Caco-2 (cell line): Measurements from ENCODE around the gene LGALS13. TPM values are rescaled to one million over a fixed set of nuclear protein-coding genes. Genes with fewer than 3 reads are reported as not detected.
"Not testable (repeated sequence)": the region's sequence is repeated elsewhere in the genome, so short reads cannot be mapped to it uniquely, and the experiment has no call there.

Experiments
- BruUV-seq: library from RNA; stranded (reverse); fragments of 400-500 nt; replicated peaks from 2 replicates; lab custom pipeline; 2021; lab: Mats Ljungman, UMichigan
- CTCF ChIA-PET: fragments of 300-600 bp; sonication (Branson Sonifier 250); formaldehyde crosslinking; loops from one replicate; lab custom pipeline; 2022; ENCODE audit warnings: antibody characterized with exemption; lab: Charles Lee
- POLR2A ChIA-PET: fragments of 300-600 bp; sonication (Branson Sonifier 250); formaldehyde crosslinking; loops from one replicate; lab custom pipeline; 2022; ENCODE audit warnings: antibody characterized with exemption; lab: Charles Lee
- DNase-seq, 2 experiments: peaks; one replicate each; pipeline versions ENCODE4 v3.0.0 to v3.0.0-alpha.2; 2020 to 2022
- H3K27me3 ChIP-seq: replicated peaks from 2 replicates; pipeline ENCODE4 v1.6.0; 2011; ENCODE audit warnings: low read length; ENCODE audit not compliant: control insufficient read depth, insufficient read depth
- H3K36me3 ChIP-seq: 2 replicates; pipeline ENCODE4 v1.5.1; 2011; ENCODE audit warnings: low read length; ENCODE audit not compliant: control insufficient read depth, insufficient read depth
- H3K4me1 ChIP-seq: fragments of 250-450 bp; sonication (Bioruptor Pico); 2 replicates; pipeline ENCODE4 v1.5.1; 2020; ENCODE audit warnings: mild to moderate bottlenecking
- H3K4me3 ChIP-seq: 2 replicates; pipeline ENCODE4 v1.5.1; 2011; ENCODE audit warnings: low read depth, mild to moderate bottlenecking, control low read depth, low read length
- H3K9me3 ChIP-seq: fragments of 250-450 bp; sonication (Bioruptor Pico); 2 replicates; pipeline ENCODE4 v1.5.1; 2020; ENCODE audit warnings: mild to moderate bottlenecking, moderate library complexity
- H3K27ac Mint-ChIP-seq: one replicate; pipeline ENCODE4 v1.8.0; 2022; ENCODE audit warnings: mixed read lengths; ENCODE audit not compliant: unreplicated experiment
- H3K27me3 Mint-ChIP-seq: one replicate; pipeline ENCODE4 v1.8.0; 2022; ENCODE audit warnings: mixed read lengths; ENCODE audit not compliant: insufficient read depth, unreplicated experiment
- H3K36me3 Mint-ChIP-seq: one replicate; pipeline ENCODE4 v1.8.0; 2022; ENCODE audit warnings: mild to moderate bottlenecking, mixed read lengths; ENCODE audit not compliant: insufficient read depth, unreplicated experiment
- H3K4me1 Mint-ChIP-seq: one replicate; pipeline ENCODE4 v1.8.0; 2022; ENCODE audit warnings: low read depth, mixed read lengths; ENCODE audit not compliant: unreplicated experiment
- H3K4me3 Mint-ChIP-seq: one replicate; pipeline ENCODE4 v1.8.0; 2022; ENCODE audit warnings: mild to moderate bottlenecking, moderate library complexity, mixed read lengths; ENCODE audit not compliant: unreplicated experiment
- H3K9me3 Mint-ChIP-seq: one replicate; pipeline ENCODE4 v1.8.0; 2022; ENCODE audit warnings: mixed read lengths; ENCODE audit not compliant: unreplicated experiment
- intact Hi-C: fragments of 100-400 bp; cut with micrococcal nuclease; formaldehyde crosslinking; loops from one replicate; pipeline ENCODE4 v1.10.0; 2022; ENCODE audit not compliant: unreplicated experiment
- total RNA-seq: library from RNA; stranded (reverse); gene quantifications from 2 replicates; pipeline ENCODE4 v1.2.3, GENCODE V29; 2022
- TF ChIP-seq, protein P1 (sequence below), 2 experiments: fragments of 200-600 bp in 1 of 2; IDR thresholded peaks; 1 replicate in 1 of 2; 2 replicates in 1 of 2; pipeline versions ENCODE4 v1.5.1 to v1.8.0; 2011 to 2022; ENCODE audit warnings: antibody characterized with exemption in 1 of 2, control low read depth in 1 of 2, inconsistent platforms in 1 of 2, low read depth in 1 of 2, low read length in 1 of 2, mild to moderate bottlenecking in 1 of 2, moderate library complexity in 1 of 2; ENCODE audit not compliant: insufficient read depth in 1 of 2, severe bottlenecking in 1 of 2, unreplicated experiment in 1 of 2

LGALS13 gene
- total RNA-seq, 1 experiment from 2014 or later = not detected

- no peak for DNase-seq
- H3K27me3 Mint-ChIP-seq = peaks cover 7% of the 10 kb centered on the region
- H3K9me3 Mint-ChIP-seq = peaks cover 12% of the 10 kb centered on the region
- no peaks in the 10 kb centered on the region for H3K36me3 ChIP-seq
- no TSS peak for BruUV-seq
- no peaks in the 10 kb centered on the region for H3K36me3 Mint-ChIP-seq
- H3K4me3 Mint-ChIP-seq = no peak overlapping the region
- intact Hi-C loops = no loop called here
- no peaks in the 10 kb centered on the region for H3K4me1 Mint-ChIP-seq
- TF ChIP-seq, protein P1, sequence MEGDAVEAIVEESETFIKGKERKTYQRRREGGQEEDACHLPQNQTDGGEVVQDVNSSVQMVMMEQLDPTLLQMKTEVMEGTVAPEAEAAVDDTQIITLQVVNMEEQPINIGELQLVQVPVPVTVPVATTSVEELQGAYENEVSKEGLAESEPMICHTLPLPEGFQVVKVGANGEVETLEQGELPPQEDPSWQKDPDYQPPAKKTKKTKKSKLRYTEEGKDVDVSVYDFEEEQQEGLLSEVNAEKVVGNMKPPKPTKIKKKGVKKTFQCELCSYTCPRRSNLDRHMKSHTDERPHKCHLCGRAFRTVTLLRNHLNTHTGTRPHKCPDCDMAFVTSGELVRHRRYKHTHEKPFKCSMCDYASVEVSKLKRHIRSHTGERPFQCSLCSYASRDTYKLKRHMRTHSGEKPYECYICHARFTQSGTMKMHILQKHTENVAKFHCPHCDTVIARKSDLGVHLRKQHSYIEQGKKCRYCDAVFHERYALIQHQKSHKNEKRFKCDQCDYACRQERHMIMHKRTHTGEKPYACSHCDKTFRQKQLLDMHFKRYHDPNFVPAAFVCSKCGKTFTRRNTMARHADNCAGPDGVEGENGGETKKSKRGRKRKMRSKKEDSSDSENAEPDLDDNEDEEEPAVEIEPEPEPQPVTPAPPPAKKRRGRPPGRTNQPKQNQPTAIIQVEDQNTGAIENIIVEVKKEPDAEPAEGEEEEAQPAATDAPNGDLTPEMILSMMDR (IDR thresholded peaks at IDR 0.05; ENCODE audit: insufficient read depth in 1 of 2, low read depth in 1 of 2, low read length in 1 of 2, severe bottlenecking in 1 of 2, unreplicated experiment in 1 of 2) = no peak
- no peaks in the 10 kb centered on the region for H3K4me1 ChIP-seq
- ChIA-PET POLR2A (no interaction called here), CTCF (no interaction called here)
- no peak overlapping the region for H3K27ac Mint-ChIP-seq
- H3K9me3 ChIP-seq = 0 out of 2 replicates have a peak, but pooled peaks cover 6% of the 10 kb centered on the region
- no peak overlapping the region for H3K4me3 ChIP-seq
- H3K27me3 ChIP-seq = no peaks in the 10 kb centered on the region
Observed at GRCh38 chr19:39613597-39613996, 11.3 kb downstream of the LGALS13 start.

DNA sequence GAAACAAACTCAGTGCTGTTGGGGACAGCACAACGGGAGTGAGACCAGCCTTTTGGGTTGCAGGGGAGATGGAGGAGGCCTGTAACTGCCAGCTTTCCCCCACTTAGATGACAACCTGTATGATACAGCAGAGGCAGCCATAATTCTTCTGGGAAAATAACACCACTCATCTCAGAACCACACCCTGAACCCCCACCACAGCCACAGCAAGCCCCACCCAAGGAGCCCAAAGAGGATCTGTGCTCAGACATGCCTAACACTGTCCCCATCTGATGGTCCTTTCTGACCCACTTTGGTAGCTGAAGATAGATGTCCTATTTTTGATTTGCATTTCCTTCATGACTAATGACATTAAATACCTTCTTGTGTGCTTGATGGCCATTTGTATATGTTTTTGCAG lies 15.4 kb downstream of the LGALS13 start:
- ChIA-PET CTCF (no interaction called here), POLR2A (no interaction called here)
- no peak overlapping the region for H3K27ac Mint-ChIP-seq
- intact Hi-C loops = no loop called here
- no TSS peak for BruUV-seq
- H3K4me3 Mint-ChIP-seq = no peak overlapping the region
- DNase-seq = no peak
- H3K36me3 ChIP-seq = no peaks in the 10 kb centered on the region
- no peaks in the 10 kb centered on the region for H3K4me1 ChIP-seq
- H3K4me1 Mint-ChIP-seq = no peaks in the 10 kb centered on the region
- no peaks in the 10 kb centered on the region for H3K36me3 Mint-ChIP-seq
- peaks cover 10% of the 10 kb centered on the region for H3K9me3 Mint-ChIP-seq
- H3K9me3 ChIP-seq = 0 out of 2 replicates have a peak, but pooled peaks cover 6% of the 10 kb centered on the region
- H3K27me3 ChIP-seq = no peaks in the 10 kb centered on the region
- H3K4me3 ChIP-seq = no peak overlapping the region
- TF ChIP-seq, protein P1 (IDR thresholded peaks at IDR 0.05; ENCODE audit: insufficient read depth in 1 of 2, low read depth in 1 of 2, low read length in 1 of 2, severe bottlenecking in 1 of 2, unreplicated experiment in 1 of 2) = no peak
- peaks cover 10% of the 10 kb centered on the region for H3K27me3 Mint-ChIP-seq

DNA sequence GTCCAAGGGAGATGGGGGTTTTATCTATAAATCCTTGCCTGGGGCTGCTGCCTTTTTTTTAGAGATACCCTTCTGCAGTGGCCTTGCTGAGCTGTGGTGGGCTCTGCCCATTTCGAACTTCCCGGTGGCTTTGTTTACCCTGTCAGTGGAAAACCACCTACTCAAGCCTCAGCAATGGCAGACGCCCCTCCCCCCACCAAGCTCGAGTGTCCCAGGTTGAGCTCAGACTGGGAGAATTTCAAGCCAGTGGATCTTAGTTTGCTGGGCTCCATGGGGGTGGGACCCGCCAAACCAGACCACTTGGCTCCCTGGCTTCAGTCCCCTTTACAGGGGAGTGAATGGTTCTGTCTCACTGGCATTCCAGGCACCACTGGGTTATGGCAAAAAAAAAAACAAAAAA lies 21.6 kb downstream of the LGALS13 start:
- intact Hi-C loops = no loop called here
- TF ChIP-seq, protein P1 (IDR thresholded peaks at IDR 0.05; ENCODE audit: insufficient read depth in 1 of 2, low read depth in 1 of 2, low read length in 1 of 2, severe bottlenecking in 1 of 2, unreplicated experiment in 1 of 2) = no peak
- Mint-ChIP-seq H3K27me3 (peaks cover 19% of the 10 kb centered on the region), H3K4me1 (no peaks in the 10 kb centered on the region), H3K36me3 (no peaks in the 10 kb centered on the region), H3K27ac (no peak overlapping the region), H3K9me3 (no peaks in the 10 kb centered on the region), H3K4me3 (no peak overlapping the region)
- Histone ChIP-seq H3K4me3 (no peak overlapping the region), H3K9me3 (no peaks in the 10 kb centered on the region), H3K4me1 (no peaks in the 10 kb centered on the region), H3K27me3 (no peaks in the 10 kb centered on the region), H3K36me3 (no peaks in the 10 kb centered on the region)
- no TSS peak for BruUV-seq
- POLR2A ChIA-PET = no interaction called here
- CTCF ChIA-PET = no interaction called here
- no peak for DNase-seq

- H3K4me3 Mint-ChIP-seq, H3K9me3 ChIP-seq, BruUV-seq, H3K27ac Mint-ChIP-seq, H3K36me3 ChIP-seq, POLR2A ChIA-PET, H3K9me3 Mint-ChIP-seq, CTCF ChIA-PET, H3K36me3 Mint-ChIP-seq, DNase-seq, H3K4me3 ChIP-seq, H3K27me3 ChIP-seq: not testable (repeated sequence)
- peaks cover 11% of the 10 kb centered on the region; the same call in 1 of the 2 replicates for H3K4me1 ChIP-seq
- intact Hi-C loops = loop anchor here (1.0 kb wide), 1 partner anchor 76 kb away; no protein-coding TSS in a partner anchor
- peaks cover 11% of the 10 kb centered on the region for H3K4me1 Mint-ChIP-seq
- peaks cover 11% of the 10 kb centered on the region for H3K27me3 Mint-ChIP-seq
Observed at GRCh38 chr19:39627631-39628030, 25.3 kb downstream of the LGALS13 start.
